Muscle layer of colon (tissue), 2 donors: ENCODE data around the gene ERBB4.
"Not testable (repeated sequence)": the region's sequence is repeated elsewhere in the genome, so short reads cannot be mapped to it uniquely, and the experiment has no call there.

Source experiments
- H3K27ac ChIP-seq: one replicate; pipeline ENCODE4 v1.7.0; 2013; ENCODE audit warnings: low read depth, mild to moderate bottlenecking, low read length, moderate library complexity
- H3K27me3 ChIP-seq, 2 donors: one replicate each; pipeline ENCODE4 v1.7.0; 2013; ENCODE audit warnings: low read length in 2 of 2, mild to moderate bottlenecking in 2 of 2; ENCODE audit not compliant: insufficient read depth in 2 of 2, control insufficient read depth in 1 of 2
- H3K36me3 ChIP-seq: one replicate; pipeline ENCODE4 v1.7.0; 2013; ENCODE audit warnings: mild to moderate bottlenecking, low read length; ENCODE audit not compliant: insufficient read depth
- H3K4me1 ChIP-seq: one replicate; pipeline ENCODE4 v1.7.0; 2013; ENCODE audit warnings: mild to moderate bottlenecking, low read length; ENCODE audit not compliant: insufficient read depth
- H3K4me3 ChIP-seq, 2 donors: one replicate each; pipeline ENCODE4 v1.7.0; 2013; ENCODE audit warnings: low read length in 2 of 2, low read depth in 1 of 2, mild to moderate bottlenecking in 1 of 2, moderate library complexity in 1 of 2
- H3K9ac ChIP-seq: one replicate; pipeline ENCODE4 v1.7.0; 2013; ENCODE audit warnings: low read length
- H3K9me3 ChIP-seq: one replicate; pipeline ENCODE4 v1.7.0; 2013; ENCODE audit warnings: mild to moderate bottlenecking, low read length
- donor health status: abdominal sarcoma.
- donor health status: Adenocarcinoma of cecum.

ERBB4 gene

GRCh38 chr2:211729433-211729832 is 809.2 kb downstream of the ERBB4 start:
- Histone ChIP-seq H3K36me3 (no peaks in the 10 kb centered on the region), H3K4me3 (no peak overlapping the region), H3K27ac (no peak overlapping the region), H3K9ac (no peak overlapping the region), H3K27me3 (no peaks in the 10 kb centered on the region), H3K4me1 (no peaks in the 10 kb centered on the region), H3K9me3 (no peaks in the 10 kb centered on the region)

GRCh38 chr2:211724933-211725332 is 813.7 kb downstream of the ERBB4 start:
- Histone ChIP-seq H3K4me3 (no peak overlapping the region), H3K4me1 (no peaks in the 10 kb centered on the region), H3K27ac (no peak overlapping the region), H3K27me3 (no peaks in the 10 kb centered on the region), H3K36me3 (no peaks in the 10 kb centered on the region), H3K9ac (no peak overlapping the region), H3K9me3 (no peaks in the 10 kb centered on the region)

- Histone ChIP-seq H3K36me3 (no peaks in the 10 kb centered on the region), H3K9me3 (no peaks in the 10 kb centered on the region), H3K27me3 (no peaks in the 10 kb centered on the region), H3K4me1 (no peaks in the 10 kb centered on the region), H3K9ac (no peak overlapping the region), H3K4me3 (no peak overlapping the region), H3K27ac (no peak overlapping the region)
Observed at GRCh38 chr2:211723398-211723797, 815.2 kb downstream of the ERBB4 start.

GRCh38 chr2:211722928-211723327 is 815.7 kb downstream of the ERBB4 start:
- H3K9me3 ChIP-seq: no peaks in the 10 kb centered on the region
- H3K27ac ChIP-seq: no peak overlapping the region
- H3K9ac ChIP-seq: no peak overlapping the region
- no peak overlapping the region for H3K4me3 ChIP-seq
- no peaks in the 10 kb centered on the region for H3K4me1 ChIP-seq
- H3K36me3 ChIP-seq: no peaks in the 10 kb centered on the region
- no peaks in the 10 kb centered on the region for H3K27me3 ChIP-seq

GRCh38 chr2:211721874-211722273 is 816.7 kb downstream of the ERBB4 start:
- H3K4me1 ChIP-seq, H3K27me3 ChIP-seq, H3K9me3 ChIP-seq, H3K36me3 ChIP-seq, H3K9ac ChIP-seq, H3K27ac ChIP-seq, H3K4me3 ChIP-seq: not testable (repeated sequence)

GRCh38 chr2:211709389-211709788 is 829.2 kb downstream of the ERBB4 start:
- Histone ChIP-seq H3K9me3 (no peaks in the 10 kb centered on the region), H3K27me3 (no peaks in the 10 kb centered on the region), H3K36me3 (no peaks in the 10 kb centered on the region), H3K4me3 (no peak overlapping the region), H3K27ac (no peak overlapping the region), H3K4me1 (no peaks in the 10 kb centered on the region), H3K9ac (no peak overlapping the region)

GRCh38 chr2:211692689-211693088 is 845.9 kb downstream of the ERBB4 start:
- no peak overlapping the region for H3K4me3 ChIP-seq
- H3K4me1 ChIP-seq: no peaks in the 10 kb centered on the region
- H3K27ac ChIP-seq: no peak overlapping the region
- H3K36me3 ChIP-seq: no peaks in the 10 kb centered on the region
- no peaks in the 10 kb centered on the region for H3K9me3 ChIP-seq
- no peak overlapping the region for H3K9ac ChIP-seq
- H3K27me3 ChIP-seq: no peaks in the 10 kb centered on the region

- Histone ChIP-seq H3K9ac (no peak overlapping the region), H3K4me3 (no peak overlapping the region), H3K4me1 (no peaks in the 10 kb centered on the region), H3K9me3 (no peaks in the 10 kb centered on the region), H3K36me3 (no peaks in the 10 kb centered on the region), H3K27me3 (no peaks in the 10 kb centered on the region), H3K27ac (no peak overlapping the region)
Observed at GRCh38 chr2:211690736-211691135, 847.9 kb downstream of the ERBB4 start.

GRCh38 chr2:211688196-211688595 is 850.4 kb downstream of the ERBB4 start:
- Histone ChIP-seq H3K36me3 (no peaks in the 10 kb centered on the region), H3K4me3 (no peak overlapping the region), H3K27me3 (no peaks in the 10 kb centered on the region), H3K9ac (no peak overlapping the region), H3K9me3 (no peaks in the 10 kb centered on the region), H3K27ac (no peak overlapping the region), H3K4me1 (no peaks in the 10 kb centered on the region)

- no peaks in the 10 kb centered on the region for H3K4me1 ChIP-seq
- H3K4me3 ChIP-seq: no peak overlapping the region
- no peak overlapping the region for H3K27ac ChIP-seq
- no peaks in the 10 kb centered on the region for H3K27me3 ChIP-seq
- no peak overlapping the region for H3K9ac ChIP-seq
- no peaks in the 10 kb centered on the region for H3K36me3 ChIP-seq
- no peaks in the 10 kb centered on the region for H3K9me3 ChIP-seq
Observed at GRCh38 chr2:211674715-211675114, 863.9 kb downstream of the ERBB4 start.

- no peaks in the 10 kb centered on the region for H3K27me3 ChIP-seq
- no peak overlapping the region for H3K27ac ChIP-seq
- no peaks in the 10 kb centered on the region for H3K9me3 ChIP-seq
- no peak overlapping the region for H3K9ac ChIP-seq
- H3K4me3 ChIP-seq: no peak overlapping the region
- no peaks in the 10 kb centered on the region for H3K4me1 ChIP-seq
- H3K36me3 ChIP-seq: no peaks in the 10 kb centered on the region
Observed at GRCh38 chr2:211673133-211673905, 865.3 kb downstream of the ERBB4 start.

- no peak overlapping the region for H3K27ac ChIP-seq
- no peaks in the 10 kb centered on the region for H3K9me3 ChIP-seq
- H3K4me1 ChIP-seq: no peaks in the 10 kb centered on the region
- no peak overlapping the region for H3K9ac ChIP-seq
- no peaks in the 10 kb centered on the region for H3K27me3 ChIP-seq
- H3K4me3 ChIP-seq: no peak overlapping the region
- no peaks in the 10 kb centered on the region for H3K36me3 ChIP-seq
Observed at GRCh38 chr2:211671977-211672376, 866.6 kb downstream of the ERBB4 start.
